DOHH2 (cell line): Measurements from ENCODE around the gene SLC25A22.

Source experiments
- EZH2phosphoT487 ChIP-seq: fragments of 200-600 bp; sonication (generic); IDR thresholded peaks from 2 replicates; pipeline ENCODE4 v1.6.1; 2017; ENCODE audit warnings: borderline replicate concordance, mild to moderate bottlenecking, antibody characterized with exemption, low read length, moderate library complexity, mixed read lengths
- TF ChIP-seq, protein P1 (sequence below): fragments of 200-600 bp; sonication (generic); IDR thresholded peaks from one replicate; pipeline ENCODE4 v1.5.1; 2014; ENCODE audit warnings: antibody characterized with exemption, mild to moderate bottlenecking, low read depth, low read length; ENCODE audit not compliant: poor library complexity, severe bottlenecking

- TF ChIP-seq, protein P1, sequence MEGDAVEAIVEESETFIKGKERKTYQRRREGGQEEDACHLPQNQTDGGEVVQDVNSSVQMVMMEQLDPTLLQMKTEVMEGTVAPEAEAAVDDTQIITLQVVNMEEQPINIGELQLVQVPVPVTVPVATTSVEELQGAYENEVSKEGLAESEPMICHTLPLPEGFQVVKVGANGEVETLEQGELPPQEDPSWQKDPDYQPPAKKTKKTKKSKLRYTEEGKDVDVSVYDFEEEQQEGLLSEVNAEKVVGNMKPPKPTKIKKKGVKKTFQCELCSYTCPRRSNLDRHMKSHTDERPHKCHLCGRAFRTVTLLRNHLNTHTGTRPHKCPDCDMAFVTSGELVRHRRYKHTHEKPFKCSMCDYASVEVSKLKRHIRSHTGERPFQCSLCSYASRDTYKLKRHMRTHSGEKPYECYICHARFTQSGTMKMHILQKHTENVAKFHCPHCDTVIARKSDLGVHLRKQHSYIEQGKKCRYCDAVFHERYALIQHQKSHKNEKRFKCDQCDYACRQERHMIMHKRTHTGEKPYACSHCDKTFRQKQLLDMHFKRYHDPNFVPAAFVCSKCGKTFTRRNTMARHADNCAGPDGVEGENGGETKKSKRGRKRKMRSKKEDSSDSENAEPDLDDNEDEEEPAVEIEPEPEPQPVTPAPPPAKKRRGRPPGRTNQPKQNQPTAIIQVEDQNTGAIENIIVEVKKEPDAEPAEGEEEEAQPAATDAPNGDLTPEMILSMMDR, result no peak
- no peak for TF ChIP-seq EZH2phosphoT487
Measured at GRCh38 chr11:804599-804964, 6.5 kb upstream of the SLC25A22 start.
